HL-60 (cell line): ENCODE measurements around the gene STYK1.

ENCODE experiments used
- DNase-seq, 2 experiments: peaks; one replicate each; pipeline ENCODE4 v3.0.0-alpha.2; 2010 to 2020; ENCODE audit warnings: low read depth in 1 of 2, low spot score in 1 of 2
- H3K27ac ChIP-seq: fragments of 250-450 bp; sonication (Bioruptor Pico); replicated peaks from 2 replicates; pipeline ENCODE4 v1.5.1; 2020; ENCODE audit warnings: mild to moderate bottlenecking, moderate library complexity
- H3K27me3 ChIP-seq: fragments of 250-450 bp; sonication (Bioruptor Pico); 2 replicates; pipeline ENCODE4 v1.5.1; 2021; ENCODE audit warnings: mild to moderate bottlenecking, moderate library complexity; ENCODE audit not compliant: insufficient read depth, poor library complexity, severe bottlenecking
- H3K4me3 ChIP-seq: replicated peaks from 2 replicates; pipeline ENCODE4 v1.5.1; 2011; ENCODE audit warnings: mild to moderate bottlenecking, control low read depth, low read length; ENCODE audit not compliant: insufficient read depth
- CTCF ChIP-seq: IDR thresholded peaks from one replicate; pipeline ENCODE4 v1.5.1; 2011; ENCODE audit warnings: low read length, control low read depth, inconsistent platforms; ENCODE audit not compliant: insufficient read depth
- GABPA ChIP-seq: IDR thresholded peaks from 2 replicates; pipeline ENCODE4 v1.6.1; 2012; ENCODE audit warnings: low read depth
- POLR2AphosphoS5 ChIP-seq: IDR thresholded peaks from 2 replicates; pipeline ENCODE4 v1.6.1; 2012; ENCODE audit warnings: low read depth
- REST ChIP-seq: IDR thresholded peaks from 2 replicates; pipeline ENCODE4 v1.6.1; 2012; ENCODE audit warnings: low read depth; ENCODE audit not compliant: insufficient replicate concordance
- SPI1 ChIP-seq: IDR thresholded peaks from 2 replicates; pipeline ENCODE4 v1.6.1; 2012; ENCODE audit warnings: low read depth, mild to moderate bottlenecking, borderline replicate concordance

Gene STYK1

GRCh38 chr12:10621278-10621677, 52.6 kb downstream of the STYK1 start:
- no peak for TF ChIP-seq GABPA
- no peak for TF ChIP-seq SPI1
- no peak for TF ChIP-seq POLR2AphosphoS5
- no peak for TF ChIP-seq REST
- no peak for TF ChIP-seq CTCF
- no peak overlapping the region for H3K4me3 ChIP-seq
- no peak overlapping the region for H3K27ac ChIP-seq
- no peak for DNase-seq
- no peaks in the 10 kb centered on the region for H3K27me3 ChIP-seq

GRCh38 chr12:10620078-10620779, 53.6 kb downstream of the STYK1 start:
- DNase-seq, result no peak
- no peak for TF ChIP-seq SPI1
- TF ChIP-seq REST, result no peak
- no peak for TF ChIP-seq POLR2AphosphoS5
- TF ChIP-seq GABPA, result no peak
- no peak for TF ChIP-seq CTCF
- no peak overlapping the region for H3K27ac ChIP-seq
- H3K4me3 ChIP-seq, result no peak overlapping the region
- no peaks in the 10 kb centered on the region for H3K27me3 ChIP-seq

GRCh38 chr12:10618338-10618987, 55.4 kb downstream of the STYK1 start:
- H3K27ac ChIP-seq, result no peak overlapping the region
- H3K27me3 ChIP-seq, result no peaks in the 10 kb centered on the region
- no peak overlapping the region for H3K4me3 ChIP-seq
- TF ChIP-seq REST, result no peak
- TF ChIP-seq GABPA, result no peak
- no peak for TF ChIP-seq POLR2AphosphoS5
- TF ChIP-seq SPI1, result no peak
- no peak for TF ChIP-seq CTCF
- DNase-seq, result no peak
